Ovary (tissue), 9 donors: ENCODE measurements around the gene MLX. TPM values are rescaled to one million over a fixed set of nuclear protein-coding genes. Genes with fewer than 3 reads are reported as not detected.

ENCODE experiments used
- DNase-seq, 5 donors: peaks; one replicate each; pipeline ENCODE4 v3.0.0-alpha.2; 2019 to 2020
- H3K27ac ChIP-seq, 2 donors: fragments of 200-600 bp; one replicate each; pipeline versions ENCODE4 v1.5.1 to v1.8.0; 2019 to 2022
- H3K27me3 ChIP-seq: fragments of 200-600 bp; one replicate; pipeline ENCODE4 v1.8.0; 2022
- H3K36me3 ChIP-seq: fragments of 200-600 bp; sonication (generic); one replicate; pipeline ENCODE4 v1.5.1; 2019
- H3K4me1 ChIP-seq: one replicate; pipeline ENCODE4 v1.8.1; 2013; ENCODE audit warnings: mild to moderate bottlenecking, moderate library complexity; ENCODE audit not compliant: insufficient read depth
- H3K4me3 ChIP-seq: fragments of 200-600 bp; sonication (generic); one replicate; pipeline ENCODE4 v1.5.1; 2017
- H3K9me3 ChIP-seq, 2 donors: fragments of 200-600 bp in 1 of 2; sonication (generic) in 1 of 2; one replicate each; pipeline versions ENCODE4 v1.5.1 to v1.8.1; 2013 to 2019; ENCODE audit warnings: mild to moderate bottlenecking in 1 of 2, moderate library complexity in 1 of 2
- EP300 ChIP-seq: sonication (generic); formaldehyde crosslinking; IDR thresholded peaks from one replicate; pipeline ENCODE4 v1.6.1; 2017; ENCODE audit warnings: antibody characterized with exemption
- POLR2A ChIP-seq: fragments of 450-650 bp; IDR thresholded peaks from one replicate; pipeline ENCODE4 v1.6.1; 2017; ENCODE audit warnings: antibody characterized with exemption, mild to moderate bottlenecking, moderate library complexity
- WGBS, 3 donors: extraction: QIAGEN DNeasy Blood & Tissue Kit in 1 of 3; methylation state at CpG; one replicate each; pipeline versions ENCODE4 v1.1.5 to v1.1.7; 2013 to 2017; 5-methylcytosine and 5-hydroxymethylcytosine counted together
- intact Hi-C, 4 donors: fragments of 100-400 bp; cut with DNase I; formaldehyde crosslinking; loops; one replicate each; pipeline versions ENCODE4 v1.11.0 to v1.15.1; 2022 to 2023
- polyA plus RNA-seq, 2 donors: library from polyadenylated mRNA; stranded (reverse); fragments of 200-250 nt in 1 of 2; fragments of 350-450 nt in 1 of 2; fragmentation: Illumina TruSeq in 1 of 2; extraction: RNeasy Lipid Tissue Mini Kit (QIAGEN cat#74804) in 1 of 2; gene quantifications; one replicate each; pipeline ENCODE4 v1.2.3, GENCODE V29; 2013 to 2014
- total RNA-seq, 7 donors: library from RNA; depleted of rRNA in 2 of 7; stranded (reverse); fragments of >200 nt in 2 of 7; fragmentation: NEBNext Ultra II Directional in 3 of 7; extraction: Animal tissue kit (Norgen Biotek cat#: 25700) in 3 of 7; gene quantifications; one replicate each; pipeline versions ENCODE4 v1.1.0 to v1.2.4, GENCODE V29; 2016 to 2023
- TF ChIP-seq, protein P1 (sequence below), 3 donors: fragments of 450-650 bp in 2 of 3; fragments of 200-600 bp in 1 of 3; IDR thresholded peaks; one replicate each; pipeline versions ENCODE4 v1.5.1 to v1.8.0; 2016 to 2022; ENCODE audit warnings: antibody characterized with exemption in 3 of 3, mild to moderate bottlenecking in 1 of 3
- donor health status: DM: no; HTN: no; CAD: no; lungs with moderate emphysema.
- donor health status: DM: no; HTN: no; CAD: no.
- donor health status: Bipolar disorder and iron deficiency.
- donor health status: DM: yes; HTN: yes; CAD: no.
- donor health status: DM: no; HTN: no; CAD: no.
- donor health status: DM: yes; HTN: yes; CAD: no.

MLX gene
- total and polyA plus RNA-seq, 9 donors: 16.5 to 50.8 (median 24.4) TPM

DNA sequence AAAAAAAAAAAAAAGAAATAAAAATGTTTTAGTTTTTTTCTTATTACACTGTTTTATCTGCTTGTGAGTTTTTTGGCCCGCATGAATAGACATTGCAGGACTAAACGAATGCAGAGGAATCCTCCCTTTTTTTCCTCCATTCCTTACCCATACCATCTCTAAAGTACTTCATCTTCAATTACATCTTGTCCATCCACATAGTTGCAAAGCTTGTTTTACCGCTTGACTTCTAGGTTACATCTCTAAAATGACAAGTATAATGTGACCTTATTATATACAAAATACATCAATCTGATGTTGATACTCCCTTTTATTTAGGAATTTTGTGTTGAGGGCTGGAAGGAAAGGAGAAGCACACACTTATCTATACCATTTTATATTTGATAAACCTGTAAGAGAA is 29.5 kb downstream of the MLX start:
- 44 to 55% (median 53%) methylated on average over 3 of the region's 3 CpGs for WGBS, 3 donors
- no peak overlapping the region for H3K4me3 ChIP-seq
- no peak overlapping the region for H3K27ac ChIP-seq
- no peak for TF ChIP-seq EP300
- TF ChIP-seq, protein P1, sequence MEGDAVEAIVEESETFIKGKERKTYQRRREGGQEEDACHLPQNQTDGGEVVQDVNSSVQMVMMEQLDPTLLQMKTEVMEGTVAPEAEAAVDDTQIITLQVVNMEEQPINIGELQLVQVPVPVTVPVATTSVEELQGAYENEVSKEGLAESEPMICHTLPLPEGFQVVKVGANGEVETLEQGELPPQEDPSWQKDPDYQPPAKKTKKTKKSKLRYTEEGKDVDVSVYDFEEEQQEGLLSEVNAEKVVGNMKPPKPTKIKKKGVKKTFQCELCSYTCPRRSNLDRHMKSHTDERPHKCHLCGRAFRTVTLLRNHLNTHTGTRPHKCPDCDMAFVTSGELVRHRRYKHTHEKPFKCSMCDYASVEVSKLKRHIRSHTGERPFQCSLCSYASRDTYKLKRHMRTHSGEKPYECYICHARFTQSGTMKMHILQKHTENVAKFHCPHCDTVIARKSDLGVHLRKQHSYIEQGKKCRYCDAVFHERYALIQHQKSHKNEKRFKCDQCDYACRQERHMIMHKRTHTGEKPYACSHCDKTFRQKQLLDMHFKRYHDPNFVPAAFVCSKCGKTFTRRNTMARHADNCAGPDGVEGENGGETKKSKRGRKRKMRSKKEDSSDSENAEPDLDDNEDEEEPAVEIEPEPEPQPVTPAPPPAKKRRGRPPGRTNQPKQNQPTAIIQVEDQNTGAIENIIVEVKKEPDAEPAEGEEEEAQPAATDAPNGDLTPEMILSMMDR (IDR thresholded peaks at IDR 0.05): no peak
- TF ChIP-seq POLR2A: no peak
- intact Hi-C loops: no loop called here
- H3K9me3 ChIP-seq: no peaks in the 10 kb centered on the region
- no peaks in the 10 kb centered on the region for H3K4me1 ChIP-seq
- no peaks in the 10 kb centered on the region for H3K27me3 ChIP-seq
- no peak for DNase-seq
- H3K36me3 ChIP-seq: no peaks in the 10 kb centered on the region

DNA sequence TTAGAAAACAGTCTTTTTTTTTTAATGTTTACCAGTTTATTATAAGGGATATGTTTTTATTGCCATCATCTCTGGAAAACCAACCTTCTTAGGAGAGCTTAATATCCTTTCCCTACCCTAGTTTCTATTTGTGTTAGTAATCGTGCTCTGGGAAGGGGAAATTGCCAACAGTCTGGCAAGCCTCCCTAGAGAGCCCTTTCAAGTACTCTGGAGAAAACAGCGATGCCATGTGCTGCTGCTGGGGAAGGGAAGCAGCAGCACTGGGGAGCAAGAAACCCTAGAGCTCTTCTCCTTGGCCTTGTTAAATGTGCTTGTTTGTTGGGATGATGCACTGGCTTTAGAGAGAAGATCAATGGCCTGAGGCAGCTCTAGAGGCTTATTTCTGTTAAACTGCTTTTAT is 32.0 kb downstream of the MLX start:
- Histone ChIP-seq H3K36me3 (no peaks in the 10 kb centered on the region), H3K9me3 (no peaks in the 10 kb centered on the region), H3K27me3 (no peaks in the 10 kb centered on the region), H3K4me3 (no peak overlapping the region), H3K27ac (no peak overlapping the region), H3K4me1 (no peaks in the 10 kb centered on the region)
- no peak for TF ChIP-seq EP300
- TF ChIP-seq POLR2A: no peak
- TF ChIP-seq, protein P1 (IDR thresholded peaks at IDR 0.05): no peak
- intact Hi-C loops: no loop called here
- 40 to 55% (median 51%) methylated on average over 2 of the region's 2 CpGs for WGBS, 3 donors
- DNase-seq: peak in 1 of 5 donors; percentile 4

DNA sequence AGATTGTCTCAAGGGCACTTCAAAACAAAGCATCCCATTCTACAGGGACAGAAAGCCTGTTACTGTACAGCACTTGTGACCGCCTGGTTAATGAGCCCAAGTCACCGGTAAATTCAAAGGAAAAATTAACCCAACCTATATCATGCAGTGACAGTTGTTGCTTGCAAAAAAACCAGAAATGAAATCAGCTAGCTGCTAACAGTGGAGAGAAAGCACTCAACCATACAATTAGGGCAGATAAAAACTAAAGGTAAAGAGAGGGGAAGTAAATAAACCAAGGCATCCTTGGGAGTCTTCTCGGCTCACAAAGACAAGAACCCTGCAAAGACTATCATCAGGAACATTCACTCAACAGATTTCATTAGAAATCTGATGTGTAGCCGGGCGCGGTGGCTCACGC is 36.4 kb downstream of the MLX start:
- peaks cover 11% of the 10 kb centered on the region for H3K4me1 ChIP-seq
- DNase-seq: no peak
- no peaks in the 10 kb centered on the region for H3K36me3 ChIP-seq
- no peak overlapping the region for H3K4me3 ChIP-seq
- H3K9me3 ChIP-seq: no peaks in the 10 kb centered on the region
- 89 to 94% (median 93%) methylated on average over 7 of the region's 7 CpGs for WGBS, 3 donors
- intact Hi-C loops: loop anchor here in 1 of 4 donors (10.0 kb wide), 1 partner anchor 61 kb away; no protein-coding TSS in a partner anchor
- H3K27me3 ChIP-seq: no peaks in the 10 kb centered on the region
- no peak overlapping the region for H3K27ac ChIP-seq
- TF ChIP-seq, protein P1 (IDR thresholded peaks at IDR 0.05): no peak
- no peak for TF ChIP-seq POLR2A
- TF ChIP-seq EP300: no peak

DNA sequence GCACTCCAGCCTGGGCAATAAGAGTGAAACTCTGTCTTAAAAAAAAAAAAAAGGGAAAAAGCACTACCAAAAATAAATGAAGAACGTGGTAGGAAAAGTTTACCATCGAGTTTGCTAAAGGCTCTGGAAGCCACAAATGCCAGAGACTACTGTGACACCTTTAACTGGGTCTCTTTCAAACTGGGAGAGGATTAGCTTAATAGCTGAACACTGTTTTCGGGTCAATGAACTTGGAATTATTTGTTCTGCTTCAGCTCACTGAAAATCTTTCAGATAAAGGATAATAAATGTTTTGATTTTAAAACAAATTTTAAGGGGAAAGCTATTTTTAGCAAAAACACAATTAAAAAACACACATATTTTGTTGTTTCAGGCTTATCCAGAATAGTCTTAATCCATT is 40.9 kb downstream of the MLX start:
- Histone ChIP-seq H3K27ac (no peak overlapping the region), H3K27me3 (no peaks in the 10 kb centered on the region), H3K4me1 (peaks cover 13% of the 10 kb centered on the region), H3K36me3 (no peaks in the 10 kb centered on the region), H3K9me3 (no peaks in the 10 kb centered on the region), H3K4me3 (peak overlapping the region; percentile 82)
- TF ChIP-seq, protein P1 (IDR thresholded peaks at IDR 0.05): no peak
- TF ChIP-seq POLR2A (no peak), EP300 (no peak)
- intact Hi-C loops: loop anchor here in 3 of 4 donors (2.0 to 10.0 kb wide), 4 partner anchors 57 to 75 kb away; partner anchors contain the start of genes CCR10 (in 2 of the 3), CNTNAP1 (in 1 of the 3) and PLEKHH3 (in 1 of the 3)
- 25 to 40% (median 27%) methylated on average over 3 of the region's 3 CpGs for whole genome bisulfite sequencing, 3 donors
- no peak for DNase-seq
